Nephron progenitor cell (in vitro differentiated cells): Measurements from ENCODE around the gene LRRC45.

Source experiments
- DNase-seq: peaks from one replicate; pipeline ENCODE4 v3.0.0; 2021
- H3K27ac Mint-ChIP-seq: 2 replicates; pipeline ENCODE4 v1.8.0; 2021; ENCODE audit warnings: mild to moderate bottlenecking, moderate library complexity, mixed read lengths
- H3K27me3 Mint-ChIP-seq: 2 replicates; pipeline ENCODE4 v1.8.0; 2021; ENCODE audit warnings: mild to moderate bottlenecking, low read depth, mixed read lengths; ENCODE audit not compliant: poor library complexity
- H3K36me3 Mint-ChIP-seq: 2 replicates; pipeline ENCODE4 v1.8.0; 2021; ENCODE audit warnings: low read depth, mixed read lengths
- H3K4me1 Mint-ChIP-seq: 2 replicates; pipeline ENCODE4 v1.8.0; 2021; ENCODE audit warnings: mixed read lengths
- H3K4me3 Mint-ChIP-seq: 2 replicates; pipeline ENCODE4 v1.8.0; 2021; ENCODE audit warnings: mild to moderate bottlenecking, moderate library complexity, mixed read lengths
- H3K9me3 Mint-ChIP-seq: 2 replicates; pipeline ENCODE4 v1.8.0; 2021; ENCODE audit warnings: mild to moderate bottlenecking, moderate library complexity, mixed read lengths
- CTCF ChIP-seq: fragments of 200-600 bp; sonication (generic); IDR thresholded peaks from 2 replicates; pipeline ENCODE4 v1.5.0; 2021; ENCODE audit warnings: antibody characterized with exemption

LRRC45 gene

GRCh38 chr17:82046903-82047302, 23.8 kb downstream of the LRRC45 start:
- H3K27ac Mint-ChIP-seq: peak overlapping the region; percentile 93
- no peak for DNase-seq
- no peaks in the 10 kb centered on the region for H3K27me3 Mint-ChIP-seq
- H3K4me3 Mint-ChIP-seq: no peak overlapping the region
- H3K4me1 Mint-ChIP-seq: peaks cover 15% of the 10 kb centered on the region
- TF ChIP-seq CTCF: no peak
- H3K36me3 Mint-ChIP-seq: peaks cover 8% of the 10 kb centered on the region
- no peaks in the 10 kb centered on the region for H3K9me3 Mint-ChIP-seq

DNA sequence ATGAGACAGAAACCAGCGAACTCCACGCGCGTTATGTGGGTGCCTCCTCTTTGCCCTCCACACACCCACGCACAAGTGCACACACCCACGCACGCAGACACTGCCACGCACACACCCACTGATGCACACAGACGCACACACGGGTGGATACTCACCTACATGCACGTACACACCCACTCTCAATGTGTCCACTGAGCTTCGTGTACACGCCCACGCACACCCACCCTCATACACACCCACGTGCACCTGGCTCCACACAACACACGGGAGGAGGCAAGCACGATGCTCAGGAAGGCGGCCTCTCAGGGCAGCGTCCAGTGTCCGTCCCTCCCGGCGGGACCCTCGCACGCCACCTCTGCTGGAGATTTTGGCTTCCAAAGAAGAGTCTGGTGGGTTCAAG, 24.3 kb downstream of the LRRC45 start:
- TF ChIP-seq CTCF: no peak
- DNase-seq: no peak
- Mint-ChIP-seq H3K9me3 (no peaks in the 10 kb centered on the region), H3K36me3 (peaks cover 8% of the 10 kb centered on the region), H3K4me1 (peaks cover 13% of the 10 kb centered on the region), H3K4me3 (no peak overlapping the region), H3K27me3 (no peaks in the 10 kb centered on the region), H3K27ac (peak overlapping the region; percentile 58)

- no peaks in the 10 kb centered on the region for H3K9me3 Mint-ChIP-seq
- peaks cover 8% of the 10 kb centered on the region for H3K36me3 Mint-ChIP-seq
- H3K27ac Mint-ChIP-seq: no peak overlapping the region
- DNase-seq: no peak
- H3K27me3 Mint-ChIP-seq: no peaks in the 10 kb centered on the region
- H3K4me1 Mint-ChIP-seq: peaks cover 14% of the 10 kb centered on the region
- no peak overlapping the region for H3K4me3 Mint-ChIP-seq
- TF ChIP-seq CTCF: no peak
Observed at GRCh38 chr17:82047914-82048570, 24.9 kb downstream of the LRRC45 start.

DNA sequence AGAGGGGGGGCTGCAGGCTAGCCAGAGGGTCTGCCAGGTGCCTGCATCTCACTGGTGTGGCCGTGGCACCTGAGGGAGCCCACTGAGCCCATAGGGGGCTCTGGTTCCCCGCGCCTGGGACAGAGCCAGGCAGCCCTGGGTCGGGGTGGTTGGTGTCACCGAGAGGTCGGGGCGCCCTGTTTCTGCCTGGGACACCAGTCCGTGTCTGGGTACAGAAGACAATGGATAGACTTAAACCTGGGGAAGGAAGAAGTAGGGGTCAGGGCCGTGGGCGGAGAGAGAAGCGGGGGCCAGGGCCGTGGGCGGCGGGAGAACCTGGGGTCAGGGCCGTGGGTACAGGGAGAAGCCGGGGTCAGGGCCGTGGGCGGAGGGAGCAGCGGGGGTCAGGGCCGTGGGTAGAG, 25.5 kb downstream of the LRRC45 start:
- Mint-ChIP-seq H3K4me3 (no peak overlapping the region), H3K27ac (no peak overlapping the region), H3K4me1 (peaks cover 20% of the 10 kb centered on the region), H3K36me3 (peaks cover 8% of the 10 kb centered on the region), H3K27me3 (no peaks in the 10 kb centered on the region), H3K9me3 (no peaks in the 10 kb centered on the region)
- TF ChIP-seq CTCF: no peak
- DNase-seq: no peak

- peaks cover 8% of the 10 kb centered on the region for H3K36me3 Mint-ChIP-seq
- no peak overlapping the region for H3K4me3 Mint-ChIP-seq
Observed at GRCh38 chr17:82049106-82049505, 26.0 kb downstream of the LRRC45 start.

More at GRCh38 chr17:82049106-82049505, 26.0 kb downstream of the LRRC45 start:
- Mint-ChIP-seq H3K27me3 (no peaks in the 10 kb centered on the region), H3K27ac (no peak overlapping the region), H3K4me1 (peaks cover 20% of the 10 kb centered on the region), H3K9me3 (no peaks in the 10 kb centered on the region)
- no peak for TF ChIP-seq CTCF
- no peak for DNase-seq
